ENCODE measurements around the gene MAB21L3. TPM values are rescaled to one million over a fixed set of nuclear protein-coding genes. Genes with fewer than 3 reads are reported as not detected.

The MAB21L3 gene
- total and polyA plus RNA-seq, 4 donors = 0.17 to 0.40 (median 0.25) TPM

DNA sequence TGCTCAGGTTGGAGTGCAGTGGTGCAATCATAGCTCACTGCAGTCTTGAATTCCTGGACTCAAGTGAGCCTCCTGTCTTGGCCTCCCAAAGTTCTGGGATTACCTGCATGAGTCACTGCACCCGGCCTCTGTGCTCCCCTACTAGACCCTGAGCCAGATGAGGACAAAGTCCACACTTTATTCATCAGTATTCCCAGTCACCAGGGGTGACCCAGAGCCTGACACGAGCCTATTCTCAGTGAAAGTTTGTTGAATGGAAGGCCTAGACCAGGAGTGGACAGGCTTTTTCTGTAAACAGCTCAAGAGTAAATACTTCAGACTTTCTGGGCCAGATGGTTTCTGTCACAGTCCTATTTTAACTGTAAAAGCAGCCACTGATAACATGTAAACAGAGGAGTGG lies 68.2 kb downstream of the MAB21L3 start:
- 33% methylated on average over 1 of the region's 2 CpGs for WGBS (ENCODE audit: insufficient coverage)
- DNase-seq (ENCODE audit: low read depth in 4 of 6, low spot score in 6 of 6) = no peak
- H3K4me3 ChIP-seq (ENCODE audit: low read depth, low read length) = no peak overlapping the region
- no peaks in the 10 kb centered on the region for H3K36me3 ChIP-seq (ENCODE audit: control insufficient read depth, insufficient read depth, low read length)
- no peaks in the 10 kb centered on the region for H3K27me3 ChIP-seq (ENCODE audit: control insufficient read depth, insufficient read depth, low read length)
- no peaks in the 10 kb centered on the region for H3K4me1 ChIP-seq (ENCODE audit: control insufficient read depth, insufficient read depth, low read length)
- no peak overlapping the region for H3K27ac ChIP-seq (ENCODE audit: low read depth, low read length)
- H3K9me3 ChIP-seq (ENCODE audit: control insufficient read depth, insufficient read depth, low read length) = no peaks in the 10 kb centered on the region

DNA sequence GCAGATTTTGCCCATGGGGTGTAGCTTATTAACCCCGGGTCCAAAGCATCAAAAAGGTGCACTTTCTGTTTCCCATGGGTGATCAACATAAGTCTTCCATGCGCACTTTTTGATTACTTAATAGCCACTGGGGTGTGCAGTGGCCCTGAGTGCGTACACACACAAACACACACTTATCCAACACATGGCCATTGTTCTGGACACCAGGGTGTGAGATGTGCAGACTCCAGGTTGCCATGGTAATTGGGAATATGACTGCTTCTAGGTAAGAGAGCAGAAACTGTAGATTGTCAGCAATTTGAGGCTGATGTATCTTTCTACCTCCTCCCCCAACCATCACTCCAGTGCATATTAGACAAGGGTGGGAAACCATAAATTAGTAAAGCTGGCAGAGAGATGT lies 68.8 kb downstream of the MAB21L3 start:
- Histone ChIP-seq H3K4me3 (ENCODE audit: low read depth, low read length) (no peak overlapping the region), H3K27me3 (ENCODE audit: control insufficient read depth, insufficient read depth, low read length) (no peaks in the 10 kb centered on the region), H3K9me3 (ENCODE audit: control insufficient read depth, insufficient read depth, low read length) (no peaks in the 10 kb centered on the region), H3K36me3 (ENCODE audit: control insufficient read depth, insufficient read depth, low read length) (no peaks in the 10 kb centered on the region), H3K4me1 (ENCODE audit: control insufficient read depth, insufficient read depth, low read length) (no peaks in the 10 kb centered on the region), H3K27ac (ENCODE audit: low read depth, low read length) (no peak overlapping the region)
- no CpG with 5 or more reads among the region's 3 CpGs for WGBS (ENCODE audit: insufficient coverage)
- peak in 1 of 6 donors; percentile 74 for DNase-seq (ENCODE audit: low read depth in 4 of 6, low spot score in 6 of 6)

DNA sequence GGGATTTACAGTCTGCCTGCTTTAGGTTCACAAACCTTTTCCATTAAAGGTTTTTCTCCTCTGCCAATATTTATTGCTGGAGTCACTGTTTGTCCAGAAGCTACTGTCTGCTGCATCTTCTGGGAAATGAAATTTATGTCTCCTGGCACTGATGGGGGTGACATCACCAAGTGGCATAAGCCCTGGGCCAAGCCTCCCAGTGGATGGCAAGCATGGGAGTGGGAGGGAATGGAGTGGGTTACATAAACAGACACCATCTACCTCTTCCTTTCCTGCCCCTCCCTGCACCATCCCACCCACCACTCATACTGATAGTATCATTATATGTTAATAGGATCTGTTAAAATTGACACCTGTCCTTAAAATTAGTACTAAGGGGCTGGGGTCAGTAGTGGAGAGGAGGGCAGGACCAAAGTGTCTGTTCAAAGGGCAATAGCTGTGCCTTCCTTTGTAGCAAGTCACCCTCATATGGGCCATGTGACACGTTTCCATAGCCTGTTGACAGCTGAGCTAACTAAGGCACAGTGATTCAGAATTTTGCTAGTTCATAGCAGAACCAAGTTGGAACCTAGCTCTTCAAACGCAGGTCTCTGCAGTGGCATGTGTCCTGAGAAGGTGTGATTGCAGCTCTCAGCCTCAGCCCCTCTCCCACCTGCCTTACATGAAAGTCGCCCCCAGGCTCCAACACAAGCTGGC lies 71.0 kb downstream of the MAB21L3 start:
- WGBS (ENCODE audit: insufficient coverage) = 72% methylated on average over 3 of the region's 3 CpGs

More for the DNA sequence above, 71.0 kb downstream of the MAB21L3 start:
- Histone ChIP-seq H3K9me3 (ENCODE audit: control insufficient read depth, insufficient read depth, low read length) (peaks cover 1% of the 10 kb centered on the region), H3K4me1 (ENCODE audit: control insufficient read depth, insufficient read depth, low read length) (no peaks in the 10 kb centered on the region), H3K36me3 (ENCODE audit: control insufficient read depth, insufficient read depth, low read length) (no peaks in the 10 kb centered on the region), H3K27me3 (ENCODE audit: control insufficient read depth, insufficient read depth, low read length) (no peaks in the 10 kb centered on the region), H3K27ac (ENCODE audit: low read depth, low read length) (no peak overlapping the region), H3K4me3 (ENCODE audit: low read depth, low read length) (no peak overlapping the region)
- no peak for DNase-seq (ENCODE audit: low read depth in 4 of 6, low spot score in 6 of 6)

Other genes with a start within 250 kb of the MAB21L3 start
- 10 to 100 TPM in 1 of 2 donors, 1 to 10 TPM in 1; 10.0 to 36.0 TPM for gene SLC22A15, start 134.9 kb upstream of the MAB21L3 start, total RNA-seq
- 10 to 100 TPM; 17.6 to 28.5 TPM for gene SLC22A15, start 134.9 kb upstream of the MAB21L3 start, polyA plus RNA-seq (ENCODE audit: insufficient read length in 2 of 2)